Osteoblast (primary cell): ENCODE measurements around the gene VCPKMT. TPM values are rescaled to one million over a fixed set of nuclear protein-coding genes. Genes with fewer than 3 reads are reported as not detected.

ENCODE experiments used
- DNase-seq: peaks from one replicate; pipeline ENCODE4 v3.0.0; 2011; ENCODE audit warnings: low spot score, mixed read lengths; ENCODE audit not compliant: insufficient read length; ENCODE audit errors: missing footprints
- H2AFZ ChIP-seq: 2 replicates; pipeline ENCODE4 v1.6.0; 2011; ENCODE audit warnings: mild to moderate bottlenecking, low read length
- H3K27ac ChIP-seq: 2 replicates; pipeline ENCODE4 v1.5.1; 2011; ENCODE audit warnings: mild to moderate bottlenecking, low read depth, low read length, moderate library complexity
- H3K27me3 ChIP-seq: 2 replicates; pipeline ENCODE4 v1.6.0; 2012; ENCODE audit warnings: mild to moderate bottlenecking, control low read depth, inconsistent platforms, low read length, moderate library complexity; ENCODE audit not compliant: insufficient read depth
- H3K36me3 ChIP-seq: 2 replicates; pipeline ENCODE4 v1.5.1; 2011; ENCODE audit warnings: mild to moderate bottlenecking, low read length, control low read depth, moderate library complexity; ENCODE audit not compliant: insufficient read depth
- H3K4me1 ChIP-seq: 2 replicates; pipeline ENCODE4 v1.5.1; 2011; ENCODE audit warnings: mild to moderate bottlenecking, low read length, control low read depth, moderate library complexity; ENCODE audit not compliant: insufficient read depth
- H3K4me2 ChIP-seq: 2 replicates; pipeline ENCODE4 v1.6.0; 2011; ENCODE audit warnings: mild to moderate bottlenecking, low read length; ENCODE audit not compliant: insufficient read depth
- H3K4me3 ChIP-seq: fragments of 200-600 bp; sonication (generic); 3 replicates; pipeline ENCODE4 v1.5.1; 2012; ENCODE audit warnings: mild to moderate bottlenecking, low read length, inconsistent platforms; ENCODE audit not compliant: insufficient read depth
- H3K79me2 ChIP-seq: 2 replicates; pipeline ENCODE4 v1.6.0; 2012; ENCODE audit warnings: mild to moderate bottlenecking, low read length, control low read depth, inconsistent platforms; ENCODE audit not compliant: insufficient read depth
- H3K9me3 ChIP-seq: 2 replicates; pipeline ENCODE4 v1.5.1; 2011; ENCODE audit warnings: low read depth, low read length, control low read depth
- H4K20me1 ChIP-seq: 2 replicates; pipeline ENCODE4 v1.6.0; 2012; ENCODE audit warnings: mild to moderate bottlenecking, low read length, control low read depth; ENCODE audit not compliant: insufficient read depth
- CTCF ChIP-seq: IDR thresholded peaks from 2 replicates; pipeline ENCODE4 v1.5.1; 2011; ENCODE audit warnings: mild to moderate bottlenecking, low read depth, low read length, moderate library complexity; ENCODE audit errors: extremely low read depth
- total RNA-seq: library from RNA; depleted of rRNA; stranded (reverse); fragments of >200 nt; gene quantifications from 2 replicates; pipeline ENCODE4 v1.2.3, GENCODE V29; 2012

Gene VCPKMT
- total RNA-seq, 1 donor: 5.4 TPM

DNA sequence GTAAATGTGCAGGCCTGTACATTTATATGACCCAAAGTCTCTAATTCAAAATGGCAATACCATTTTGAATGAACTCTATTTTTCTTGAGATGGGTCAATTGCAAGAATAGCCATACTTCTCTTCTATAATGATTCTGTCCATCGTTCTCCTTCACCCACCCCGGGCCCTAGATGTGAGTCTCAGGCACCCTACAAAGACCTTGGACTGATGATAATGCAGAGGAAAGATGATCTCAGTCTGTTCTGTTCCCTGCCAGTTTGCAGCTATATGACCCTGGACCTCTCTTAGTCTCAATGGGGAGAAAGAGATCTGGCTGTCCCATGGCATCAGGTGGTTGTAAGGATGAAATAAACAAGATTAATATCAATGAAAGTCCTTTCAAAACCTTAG is 30.1 kb downstream of the VCPKMT start:
- H3K4me1 ChIP-seq: peaks cover 20% of the 10 kb centered on the region
- H2AFZ ChIP-seq: no peak overlapping the region
- H3K4me2 ChIP-seq: no peak overlapping the region
- no peak overlapping the region for H3K27ac ChIP-seq
- no peaks in the 10 kb centered on the region for H3K9me3 ChIP-seq
- DNase-seq: no peak
- TF ChIP-seq CTCF: no peak
- H3K79me2 ChIP-seq: no peaks in the 10 kb centered on the region
- H3K36me3 ChIP-seq: no peaks in the 10 kb centered on the region
- no peak overlapping the region for H3K4me3 ChIP-seq
- H4K20me1 ChIP-seq: no peaks in the 10 kb centered on the region
- no peaks in the 10 kb centered on the region for H3K27me3 ChIP-seq

GRCh38 chr14:50085570-50086320 is 30.6 kb downstream of the VCPKMT start:
- no peak overlapping the region for H2AFZ ChIP-seq
- H3K27me3 ChIP-seq: no peaks in the 10 kb centered on the region
- no peak for TF ChIP-seq CTCF
- no peaks in the 10 kb centered on the region for H3K9me3 ChIP-seq
- peaks cover 20% of the 10 kb centered on the region for H3K4me1 ChIP-seq
- H3K4me2 ChIP-seq: no peak overlapping the region
- no peaks in the 10 kb centered on the region for H3K79me2 ChIP-seq
- H4K20me1 ChIP-seq: no peaks in the 10 kb centered on the region
- DNase-seq: peak; percentile 87
- no peaks in the 10 kb centered on the region for H3K36me3 ChIP-seq
- no peak overlapping the region for H3K4me3 ChIP-seq
- peak overlapping the region; percentile 62 for H3K27ac ChIP-seq

DNA sequence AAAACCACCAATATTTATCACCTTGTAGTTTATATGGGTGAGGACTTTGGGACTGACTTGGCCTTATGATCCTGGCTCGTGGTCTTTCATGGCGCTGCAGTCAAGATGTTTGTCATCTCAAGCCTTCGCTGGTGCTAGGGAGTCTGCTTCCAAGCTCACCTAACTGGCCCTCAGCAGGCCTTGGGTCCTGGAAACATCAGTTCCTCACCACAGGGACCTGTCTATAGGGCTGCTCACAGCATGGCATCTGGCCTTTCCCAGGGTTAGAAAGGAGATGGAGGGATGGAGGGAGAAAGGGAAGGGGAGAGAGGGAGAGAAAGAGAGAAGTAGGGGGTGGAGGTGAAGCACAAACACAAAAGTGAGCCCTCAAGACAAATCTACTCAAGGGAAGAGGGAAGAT is 31.7 kb downstream of the VCPKMT start:
- H3K27ac ChIP-seq: no peak overlapping the region
- H2AFZ ChIP-seq: no peak overlapping the region
- H3K4me3 ChIP-seq: no peak overlapping the region
- H3K36me3 ChIP-seq: no peaks in the 10 kb centered on the region
- TF ChIP-seq CTCF: no peak
- H3K4me1 ChIP-seq: peaks cover 20% of the 10 kb centered on the region
- no peaks in the 10 kb centered on the region for H3K9me3 ChIP-seq
- no peaks in the 10 kb centered on the region for H3K27me3 ChIP-seq
- DNase-seq: no peak
- H4K20me1 ChIP-seq: no peaks in the 10 kb centered on the region
- no peak overlapping the region for H3K4me2 ChIP-seq
- H3K79me2 ChIP-seq: no peaks in the 10 kb centered on the region

GRCh38 chr14:50083467-50084337 is 32.7 kb downstream of the VCPKMT start:
- TF ChIP-seq CTCF: no peak
- H3K4me3 ChIP-seq: no peak overlapping the region
- H3K36me3 ChIP-seq: no peaks in the 10 kb centered on the region
- no peaks in the 10 kb centered on the region for H3K9me3 ChIP-seq
- peak; percentile 42 for DNase-seq
- no peaks in the 10 kb centered on the region for H3K79me2 ChIP-seq
- no peak overlapping the region for H2AFZ ChIP-seq
- H3K27me3 ChIP-seq: no peaks in the 10 kb centered on the region
- peaks cover 20% of the 10 kb centered on the region for H3K4me1 ChIP-seq
- H3K4me2 ChIP-seq: peak overlapping the region; percentile 25
- no peaks in the 10 kb centered on the region for H4K20me1 ChIP-seq
- H3K27ac ChIP-seq: peak overlapping the region; percentile 53
